OCI-LY1 (cell line): ENCODE measurements around the gene CDK2.

ENCODE experiments used
- CTCF ChIP-seq: fragments of 200-600 bp; sonication (generic), shearing (Covaris generic); IDR thresholded peaks from 2 replicates; pipeline ENCODE4 v1.5.1; 2017; ENCODE audit warnings: mild to moderate bottlenecking, antibody characterized with exemption, low read length, moderate library complexity, mixed read lengths
- EZH2 ChIP-seq: fragments of 200-600 bp; sonication (generic), shearing (Covaris generic); IDR thresholded peaks from 2 replicates; pipeline ENCODE4 v1.8.0; 2017; ENCODE audit warnings: borderline replicate concordance, mixed run types, mild to moderate bottlenecking, antibody characterized with exemption, low read length, moderate library complexity, mixed read lengths

- TF ChIP-seq CTCF, result no peak
- no peak for TF ChIP-seq EZH2
These were observed 26.7 kb downstream of the CDK2 start for GRCh38 chr12:55993230-55993853.
